Measurements from ENCODE around the gene KLHL29.

DNA sequence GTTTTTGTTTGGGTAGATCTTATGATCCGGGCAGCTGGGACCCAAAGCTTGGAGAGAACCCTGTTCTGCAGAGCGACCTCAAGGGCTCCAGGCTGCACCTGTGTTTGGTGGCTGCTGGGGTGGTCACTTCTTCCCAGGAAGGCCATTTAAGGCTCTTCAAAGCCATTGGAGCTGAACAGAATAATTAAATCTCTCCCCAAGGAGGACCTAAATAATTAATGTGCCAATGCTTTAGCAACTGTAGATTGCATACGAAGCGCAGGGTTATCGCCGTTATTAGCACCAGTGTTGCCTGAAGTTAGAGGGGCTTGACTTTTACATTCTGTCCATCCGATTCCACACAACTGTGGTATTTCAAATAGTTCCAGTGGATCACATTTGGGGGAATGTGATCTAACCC is 290.5 kb downstream of the KLHL29 start:
- TF ChIP-seq, protein P1, sequence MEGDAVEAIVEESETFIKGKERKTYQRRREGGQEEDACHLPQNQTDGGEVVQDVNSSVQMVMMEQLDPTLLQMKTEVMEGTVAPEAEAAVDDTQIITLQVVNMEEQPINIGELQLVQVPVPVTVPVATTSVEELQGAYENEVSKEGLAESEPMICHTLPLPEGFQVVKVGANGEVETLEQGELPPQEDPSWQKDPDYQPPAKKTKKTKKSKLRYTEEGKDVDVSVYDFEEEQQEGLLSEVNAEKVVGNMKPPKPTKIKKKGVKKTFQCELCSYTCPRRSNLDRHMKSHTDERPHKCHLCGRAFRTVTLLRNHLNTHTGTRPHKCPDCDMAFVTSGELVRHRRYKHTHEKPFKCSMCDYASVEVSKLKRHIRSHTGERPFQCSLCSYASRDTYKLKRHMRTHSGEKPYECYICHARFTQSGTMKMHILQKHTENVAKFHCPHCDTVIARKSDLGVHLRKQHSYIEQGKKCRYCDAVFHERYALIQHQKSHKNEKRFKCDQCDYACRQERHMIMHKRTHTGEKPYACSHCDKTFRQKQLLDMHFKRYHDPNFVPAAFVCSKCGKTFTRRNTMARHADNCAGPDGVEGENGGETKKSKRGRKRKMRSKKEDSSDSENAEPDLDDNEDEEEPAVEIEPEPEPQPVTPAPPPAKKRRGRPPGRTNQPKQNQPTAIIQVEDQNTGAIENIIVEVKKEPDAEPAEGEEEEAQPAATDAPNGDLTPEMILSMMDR (conservative IDR thresholded peaks at IDR 0.05; ENCODE audit: low read length) = no peak
- TF ChIP-seq EZH2phosphoT487 (IDR thresholded peaks at IDR 0.05; ENCODE audit: borderline replicate concordance, low read depth, low read length) = no peak

Data from OCI-LY7 (cell line).